Right ventricle myocardium inferior (tissue), 1 donor: ENCODE data around the gene PCDHGA3. TPM values are rescaled to one million over a fixed set of nuclear protein-coding genes. Genes with fewer than 3 reads are reported as not detected.
"Not testable (repeated sequence)": the region's sequence is repeated elsewhere in the genome, so short reads cannot be mapped to it uniquely, and the experiment has no call there.

Source experiments
- ATAC-seq: fragments of 200-7000 bp; cut with Tn5 transposase; one replicate; pipeline ENCODE4 v1.9.1; 2020; ENCODE audit warnings: mild to moderate bottlenecking, moderate library complexity
- DNase-seq: peaks from one replicate; pipeline ENCODE4 v3.0.0; 2021; ENCODE audit errors: missing footprints
- intact Hi-C: fragments of 100-400 bp; cut with DNase I; formaldehyde crosslinking; loops from one replicate; pipeline ENCODE4 v1.11.0; 2022
- total RNA-seq: library from RNA; stranded (reverse); fragmentation: NEBNext Ultra II Directional; extraction: Animal tissue kit (Norgen Biotek cat#: 25700); gene quantifications from one replicate; pipeline ENCODE4 v1.2.1, GENCODE V29; 2021
- donor health status: DM: no; HTN: yes; CAD: no; lungs with severe emphysema.

Gene PCDHGA3
- total RNA-seq, 1 donor from 2014 or later = 9.8 TPM

DNA sequence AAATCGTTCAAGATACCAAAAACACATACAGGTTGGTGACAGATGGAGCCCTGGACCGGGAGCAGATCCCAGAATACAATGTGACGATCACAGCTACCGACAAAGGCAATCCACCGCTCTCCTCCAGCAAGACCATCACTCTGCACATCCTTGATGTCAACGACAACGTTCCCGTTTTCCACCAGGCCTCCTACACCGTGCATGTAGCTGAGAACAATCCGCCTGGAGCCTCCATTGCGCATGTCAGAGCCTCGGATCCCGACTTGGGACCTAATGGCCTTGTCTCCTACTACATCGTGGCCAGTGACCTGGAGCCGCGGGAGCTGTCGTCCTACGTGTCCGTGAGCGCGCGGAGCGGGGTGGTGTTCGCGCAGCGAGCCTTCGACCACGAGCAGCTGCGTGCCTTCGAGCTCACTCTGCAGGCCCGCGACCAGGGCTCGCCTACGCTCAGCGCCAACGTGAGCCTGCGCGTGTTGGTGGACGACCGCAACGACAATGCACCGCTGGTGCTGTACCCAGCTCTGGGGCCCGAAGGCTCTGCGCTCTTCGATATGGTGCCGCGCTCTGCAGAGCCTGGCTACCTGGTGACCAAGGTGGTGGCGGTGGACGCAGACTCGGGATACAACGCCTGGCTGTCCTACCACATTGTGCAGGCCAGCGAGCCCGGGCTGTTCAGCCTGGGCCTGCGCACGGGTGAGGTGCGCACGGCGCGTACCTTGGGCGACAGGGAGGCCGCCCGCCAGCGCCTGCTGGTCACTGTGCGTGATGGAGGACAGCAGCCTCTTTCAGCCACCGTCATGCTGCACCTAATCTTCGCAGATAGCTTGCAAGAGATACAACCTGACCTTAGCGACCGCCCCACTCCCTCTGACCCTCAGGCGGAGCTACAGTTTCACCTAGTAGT lies 28.2 kb downstream of the PCDHGA3 start:
- ATAC-seq (peak; percentile 34), DNase-seq (no peak)
- intact Hi-C loops = loop anchor here (5.0 kb wide), 1 partner anchor 40 kb away; the partner anchor contains the start of gene PCDHGA10

GRCh38 chr5:141373673-141374317 lies 30.2 kb downstream of the PCDHGA3 start, which contains the start of gene PCDHGA6:
Gene PCDHGA6, plus strand, starts transcription at chr5:141373891. Its CDS starts 193 bp downstream, at chr5:141374084.
- ATAC-seq = no peak
- DNase-seq = no peak
- intact Hi-C loops = loop anchor here (5.0 kb wide), 1 partner anchor 39 kb away; the partner anchor contains the start of gene PCDHGA10

GRCh38 chr5:141374627-141375026 lies 31.0 kb downstream of the PCDHGA3 start:
- ATAC-seq = peak; percentile 26
- no peak for DNase-seq
- intact Hi-C loops = loop anchor here (1.0 to 5.0 kb wide), 2 partner anchors 21 to 38 kb away; partner anchors contain the start of gene PCDHGA10

DNA sequence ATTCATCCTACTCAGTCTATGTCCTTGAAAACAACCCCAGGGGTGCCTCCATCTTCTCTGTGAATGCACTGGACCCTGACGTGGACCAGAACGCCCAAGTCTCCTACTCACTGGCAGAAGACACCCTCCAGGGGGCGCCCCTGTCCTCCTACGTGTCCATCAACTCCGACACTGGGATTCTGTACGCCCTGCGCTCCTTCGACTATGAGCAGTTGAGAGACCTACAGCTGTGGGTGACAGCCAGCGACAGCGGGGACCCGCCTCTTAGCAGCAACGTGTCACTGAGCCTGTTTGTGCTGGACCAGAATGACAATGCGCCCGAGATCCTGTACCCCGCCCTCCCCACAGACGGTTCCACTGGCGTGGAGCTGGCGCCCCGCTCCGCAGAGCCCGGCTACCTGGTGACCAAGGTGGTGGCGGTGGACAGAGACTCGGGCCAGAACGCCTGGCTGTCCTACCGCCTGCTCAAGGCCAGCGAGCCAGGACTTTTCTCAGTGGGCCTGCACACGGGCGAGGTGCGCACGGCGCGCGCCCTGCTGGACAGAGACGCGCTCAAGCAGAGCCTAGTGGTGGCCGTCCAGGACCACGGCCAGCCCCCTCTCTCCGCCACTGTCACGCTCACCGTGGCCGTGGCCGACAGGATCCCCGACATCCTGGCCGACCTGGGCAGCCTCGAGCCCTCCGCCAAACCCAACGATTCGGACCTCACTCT lies 32.0 kb downstream of the PCDHGA3 start:
- intact Hi-C loops = loop anchor here (1.0 kb wide), 1 partner anchor 20 kb away; no protein-coding TSS in a partner anchor
- not testable (repeated sequence) for DNase-seq
- ATAC-seq = peak; percentile 26

DNA sequence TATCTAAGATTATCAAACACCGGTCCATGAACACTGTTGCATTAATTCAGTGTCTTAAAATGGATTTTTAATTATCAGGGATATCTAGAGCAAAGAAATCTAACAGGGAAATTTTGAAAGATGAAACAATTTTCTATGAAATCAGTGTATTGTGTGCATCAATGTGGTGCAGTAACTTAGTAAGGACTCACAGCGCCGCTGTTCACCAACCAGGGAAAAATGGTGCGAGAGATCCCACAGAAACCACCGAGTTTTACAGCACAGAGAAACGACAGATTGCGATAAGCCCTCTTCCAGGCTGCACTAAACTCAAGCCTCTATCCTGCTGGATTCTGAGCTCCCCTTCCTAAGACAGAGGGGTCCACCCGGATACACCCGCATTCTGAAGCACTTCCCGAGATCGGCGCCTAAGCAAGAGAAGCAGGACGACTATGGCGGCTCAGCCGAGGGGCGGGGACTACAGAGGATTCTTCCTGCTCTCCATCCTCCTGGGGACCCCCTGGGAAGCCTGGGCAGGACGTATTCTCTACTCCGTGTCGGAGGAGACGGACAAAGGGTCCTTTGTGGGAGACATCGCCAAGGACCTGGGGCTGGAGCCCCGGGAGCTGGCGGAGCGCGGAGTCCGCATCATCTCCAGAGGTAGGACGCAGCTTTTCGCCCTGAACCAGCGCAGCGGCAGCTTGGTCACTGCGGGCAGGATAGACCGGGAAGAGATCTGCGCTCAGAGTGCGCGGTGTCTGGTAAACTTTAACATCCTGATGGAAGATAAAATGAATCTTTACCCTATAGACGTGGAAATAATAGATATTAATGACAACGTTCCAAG lies 39.1 kb downstream of the PCDHGA3 start, which contains the start of gene PCDHGA7:
PCDHGA7 (plus strand) TSS at position 274 of the 826 bp plus-strand sequence; CDS start at position 432, 158 bp downstream.
- ATAC-seq = no peak
- DNase-seq = no peak
- intact Hi-C loops = no loop called here

DNA sequence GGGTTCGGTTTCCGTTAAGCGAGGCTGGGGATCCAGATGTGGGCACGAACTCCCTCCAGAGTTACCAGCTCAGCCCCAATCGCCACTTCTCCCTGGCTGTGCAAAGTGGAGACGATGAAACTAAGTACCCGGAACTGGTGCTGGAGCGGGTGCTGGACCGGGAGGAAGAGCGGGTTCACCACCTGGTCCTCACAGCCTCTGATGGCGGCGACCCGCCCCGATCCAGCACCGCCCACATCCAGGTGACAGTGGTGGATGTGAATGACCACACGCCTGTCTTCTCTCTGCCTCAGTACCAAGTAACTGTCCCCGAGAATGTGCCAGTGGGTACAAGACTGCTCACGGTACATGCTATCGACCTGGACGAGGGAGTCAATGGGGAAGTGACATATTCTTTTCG lies 39.7 kb downstream of the PCDHGA3 start:
- intact Hi-C loops = no loop called here
- DNase-seq (no peak), ATAC-seq (no peak)

GRCh38 chr5:141384471-141385267 lies 41.0 kb downstream of the PCDHGA3 start:
- DNase-seq (peak; percentile 62), ATAC-seq (no peak)
- intact Hi-C loops = no loop called here

DNA sequence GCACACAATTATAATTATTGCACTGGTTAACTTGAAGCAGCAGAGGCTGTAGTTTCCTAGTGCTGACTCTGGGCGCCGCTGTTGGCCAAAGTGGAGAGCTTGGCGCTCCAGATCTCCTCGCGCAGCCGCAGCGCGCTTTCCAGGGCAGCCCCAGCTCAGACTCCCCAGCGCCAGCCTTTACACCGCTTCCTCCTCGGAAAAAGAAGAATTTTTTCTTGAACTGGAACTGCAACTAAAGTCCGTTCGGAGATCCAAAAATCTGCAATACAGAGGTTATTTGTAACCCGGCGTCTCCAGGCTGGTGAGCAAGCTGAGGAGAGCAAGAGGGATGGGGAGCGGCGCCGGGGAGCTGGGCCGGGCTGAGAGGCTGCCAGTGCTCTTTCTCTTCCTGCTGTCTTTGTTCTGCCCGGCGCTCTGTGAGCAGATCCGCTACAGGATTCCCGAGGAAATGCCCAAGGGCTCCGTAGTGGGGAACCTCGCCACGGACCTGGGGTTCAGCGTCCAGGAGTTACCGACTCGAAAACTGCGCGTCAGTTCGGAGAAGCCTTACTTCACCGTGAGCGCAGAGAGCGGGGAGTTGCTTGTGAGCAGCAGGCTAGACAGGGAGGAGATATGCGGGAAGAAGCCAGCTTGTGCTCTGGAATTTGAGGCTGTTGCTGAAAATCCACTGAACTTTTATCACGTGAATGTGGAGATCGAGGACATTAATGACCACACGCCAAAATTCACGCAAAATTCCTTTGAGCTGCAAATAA lies 44.1 kb downstream of the PCDHGA3 start, which contains the start of gene PCDHGB4:
PCDHGB4 (plus strand) TSS at position 142 of the 755 bp plus-strand sequence; CDS start at position 329, 187 bp downstream.
- intact Hi-C loops = not testable (repeated sequence)
- ATAC-seq = peak; percentile 84
- DNase-seq = peak; percentile 57

DNA sequence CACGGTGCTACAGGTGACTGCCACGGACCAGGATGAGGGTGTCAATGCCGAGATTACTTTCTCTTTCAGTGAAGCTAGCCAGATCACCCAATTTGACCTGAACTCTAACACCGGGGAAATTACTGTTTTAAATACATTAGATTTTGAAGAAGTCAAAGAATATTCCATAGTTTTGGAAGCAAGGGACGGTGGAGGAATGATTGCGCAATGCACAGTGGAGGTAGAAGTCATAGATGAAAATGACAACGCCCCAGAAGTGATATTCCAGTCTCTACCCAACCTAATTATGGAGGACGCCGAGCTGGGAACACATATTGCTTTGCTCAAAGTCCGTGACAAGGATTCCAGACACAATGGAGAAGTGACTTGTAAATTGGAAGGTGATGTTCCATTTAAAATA lies 45.0 kb downstream of the PCDHGA3 start:
- DNase-seq (no peak), ATAC-seq (no peak)
- intact Hi-C loops = no loop called here

GRCh38 chr5:141389153-141390042 lies 45.8 kb downstream of the PCDHGA3 start:
- ATAC-seq (no peak), DNase-seq (no peak)
- intact Hi-C loops = no loop called here

GRCh38 chr5:141392429-141393198 lies 49.0 kb downstream of the PCDHGA3 start, which contains the start of gene PCDHGA8:
Gene PCDHGA8, plus strand, starts transcription at chr5:141392633. Its CDS starts 181 bp downstream, at chr5:141392814.
- no peak for ATAC-seq
- intact Hi-C loops = no loop called here

DNA sequence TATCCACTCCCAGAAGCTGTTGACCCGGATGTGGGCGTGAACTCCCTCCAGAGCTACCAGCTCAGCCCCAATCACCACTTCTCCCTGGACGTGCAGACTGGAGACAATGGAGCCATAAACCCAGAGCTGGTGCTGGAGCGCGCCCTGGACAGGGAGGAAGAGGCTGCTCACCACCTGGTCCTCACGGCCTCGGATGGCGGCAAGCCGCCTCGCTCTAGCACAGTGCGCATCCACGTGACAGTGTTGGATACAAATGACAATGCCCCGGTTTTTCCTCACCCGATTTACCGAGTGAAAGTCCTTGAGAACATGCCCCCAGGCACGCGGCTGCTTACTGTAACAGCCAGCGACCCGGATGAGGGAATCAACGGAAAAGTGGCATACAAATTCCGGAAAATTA lies 49.6 kb downstream of the PCDHGA3 start:
- DNase-seq = no peak
- intact Hi-C loops = no loop called here

More at GRCh38 chr5:141392429-141393198, 49.0 kb downstream of the PCDHGA3 start, which contains the start of gene PCDHGA8:
- peak; percentile 54 for DNase-seq

DNA sequence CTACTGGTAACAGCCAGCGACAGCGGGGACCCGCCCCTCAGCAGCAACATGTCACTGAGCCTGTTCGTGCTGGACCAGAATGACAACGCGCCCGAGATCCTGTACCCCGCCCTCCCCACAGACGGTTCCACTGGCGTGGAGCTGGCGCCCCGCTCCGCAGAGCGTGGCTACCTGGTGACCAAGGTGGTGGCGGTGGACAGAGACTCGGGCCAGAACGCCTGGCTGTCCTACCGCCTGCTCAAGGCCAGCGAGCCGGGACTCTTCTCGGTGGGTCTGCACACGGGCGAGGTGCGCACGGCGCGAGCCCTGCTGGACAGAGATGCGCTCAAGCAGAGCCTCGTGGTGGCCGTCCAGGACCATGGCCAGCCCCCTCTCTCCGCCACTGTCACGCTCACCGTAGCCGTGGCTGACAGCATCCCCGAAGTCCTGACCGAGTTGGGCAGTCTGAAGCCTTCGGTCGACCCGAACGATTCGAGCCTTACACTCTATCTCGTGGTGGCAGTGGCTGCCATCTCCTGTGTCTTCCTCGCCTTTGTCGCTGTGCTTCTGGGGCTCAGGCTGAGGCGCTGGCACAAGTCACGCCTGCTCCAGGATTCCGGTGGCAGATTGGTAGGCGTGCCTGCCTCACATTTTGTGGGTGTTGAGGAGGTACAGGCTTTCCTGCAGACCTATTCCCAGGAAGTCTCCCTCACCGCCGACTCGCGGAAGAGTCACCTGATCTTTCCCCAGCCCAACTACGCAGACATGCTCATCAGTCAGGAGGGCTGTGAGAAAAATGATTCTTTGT lies 51.0 kb downstream of the PCDHGA3 start:
- not testable (repeated sequence) for DNase-seq, ATAC-seq
- intact Hi-C loops = loop anchor here (1.0 kb wide), 1 partner anchor 19 kb away; no protein-coding TSS in a partner anchor

More for the DNA sequence above, 49.6 kb downstream of the PCDHGA3 start:
- ATAC-seq = no peak
